Uterus (tissue), 2 donors: Measurements from ENCODE around the gene KAZALD1.

Experiments used
- POLR2A ChIP-seq, 2 donors: fragments of 450-650 bp; IDR thresholded peaks; one replicate each; pipeline ENCODE4 v1.6.1; 2016; ENCODE audit warnings: antibody characterized with exemption in 2 of 2, mild to moderate bottlenecking in 1 of 2, moderate library complexity in 1 of 2
- TF ChIP-seq, protein P1 (sequence below), 4 experiments: fragments of 200-600 bp in 2 of 4; fragments of 450-650 bp in 2 of 4; sonication (generic) in 2 of 4; IDR thresholded peaks; one replicate each; pipeline ENCODE4 v1.5.1; 2016 to 2019; ENCODE audit warnings: antibody characterized with exemption in 4 of 4, mild to moderate bottlenecking in 2 of 4, moderate library complexity in 1 of 4

- TF ChIP-seq, protein P1, sequence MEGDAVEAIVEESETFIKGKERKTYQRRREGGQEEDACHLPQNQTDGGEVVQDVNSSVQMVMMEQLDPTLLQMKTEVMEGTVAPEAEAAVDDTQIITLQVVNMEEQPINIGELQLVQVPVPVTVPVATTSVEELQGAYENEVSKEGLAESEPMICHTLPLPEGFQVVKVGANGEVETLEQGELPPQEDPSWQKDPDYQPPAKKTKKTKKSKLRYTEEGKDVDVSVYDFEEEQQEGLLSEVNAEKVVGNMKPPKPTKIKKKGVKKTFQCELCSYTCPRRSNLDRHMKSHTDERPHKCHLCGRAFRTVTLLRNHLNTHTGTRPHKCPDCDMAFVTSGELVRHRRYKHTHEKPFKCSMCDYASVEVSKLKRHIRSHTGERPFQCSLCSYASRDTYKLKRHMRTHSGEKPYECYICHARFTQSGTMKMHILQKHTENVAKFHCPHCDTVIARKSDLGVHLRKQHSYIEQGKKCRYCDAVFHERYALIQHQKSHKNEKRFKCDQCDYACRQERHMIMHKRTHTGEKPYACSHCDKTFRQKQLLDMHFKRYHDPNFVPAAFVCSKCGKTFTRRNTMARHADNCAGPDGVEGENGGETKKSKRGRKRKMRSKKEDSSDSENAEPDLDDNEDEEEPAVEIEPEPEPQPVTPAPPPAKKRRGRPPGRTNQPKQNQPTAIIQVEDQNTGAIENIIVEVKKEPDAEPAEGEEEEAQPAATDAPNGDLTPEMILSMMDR (IDR thresholded peaks at IDR 0.05), result peak in 2 of 4 experiments; percentile 30 to 32
- peak in 1 of 2 donors; percentile 42 for TF ChIP-seq POLR2A (IDR thresholded peaks at IDR 0.05)
Measured at GRCh38 chr10:101066146-101066895, 4.5 kb downstream of the KAZALD1 start.
